B cell (primary cell): ENCODE data around the gene USF1. TPM values are rescaled to one million over a fixed set of nuclear protein-coding genes. Genes with fewer than 3 reads are reported as not detected.

Experiments
- ATAC-seq: fragments of 200-7000 bp; cut with Tn5 transposase; one replicate; pipeline ENCODE4 v1.10.0; 2021; ENCODE audit warnings: low read depth, mild to moderate bottlenecking, moderate number of reproducible peaks, moderate library complexity
- CTCF ChIA-PET: fragments of 350-600 bp; sonication (Branson Sonifier 250); formaldehyde crosslinking; loops from one replicate; lab custom pipeline; 2021; ENCODE audit warnings: antibody characterized with exemption, inconsistent platforms; lab: Charles Lee
- POLR2A ChIA-PET: fragments of 350-600 bp; sonication (Branson Sonifier 250); formaldehyde crosslinking; loops from one replicate; lab custom pipeline; 2021; ENCODE audit warnings: antibody characterized with exemption; lab: Charles Lee
- DNase-seq: peaks from one replicate; pipeline ENCODE4 v3.0.0; 2013
- H2AFZ ChIP-seq: 2 replicates; pipeline ENCODE4 v1.6.1; 2012; ENCODE audit warnings: mild to moderate bottlenecking, low read depth, low read length; ENCODE audit not compliant: insufficient read depth, poor library complexity, severe bottlenecking
- H3K27ac ChIP-seq, 2 donors: 1 replicate in 1 of 2; 2 replicates in 1 of 2; pipeline ENCODE4 v1.5.1; 2012 to 2013; ENCODE audit warnings: low read length in 2 of 2, mild to moderate bottlenecking in 2 of 2, moderate library complexity in 1 of 2
- H3K27me3 ChIP-seq, 4 experiments: fragments of 200-600 bp in 1 of 4; sonication (generic) in 1 of 4; replicated peaks in 1 of 4; 1 replicate in 2 of 4; 2 replicates in 2 of 4; pipeline versions ENCODE4 v1.6.1 to v1.7.0; 2013 to 2016; ENCODE audit warnings: low read length in 3 of 4, mild to moderate bottlenecking in 2 of 4, mixed read lengths in 1 of 4, moderate library complexity in 1 of 4; ENCODE audit not compliant: insufficient read depth in 4 of 4, control insufficient read depth in 3 of 4; ENCODE audit errors: control extremely low read depth in 1 of 4
- H3K36me3 ChIP-seq, 2 experiments: replicated peaks in 1 of 2; 1 replicate in 1 of 2; 2 replicates in 1 of 2; pipeline versions ENCODE4 v1.6.1 to v1.7.1; 2013; ENCODE audit warnings: low read length in 1 of 2; ENCODE audit not compliant: insufficient read depth in 2 of 2, control insufficient read depth in 1 of 2; ENCODE audit errors: control extremely low read depth in 1 of 2, extremely low read depth in 1 of 2
- H3K4me1 ChIP-seq, 2 donors: fragments of 200-600 bp in 1 of 2; sonication (generic) in 1 of 2; 1 replicate in 1 of 2; 2 replicates in 1 of 2; pipeline versions ENCODE4 v1.5.1 to v1.6.1; 2013 to 2017; ENCODE audit warnings: low read length in 2 of 2; ENCODE audit not compliant: control insufficient read depth in 2 of 2, insufficient read depth in 2 of 2
- H3K4me2 ChIP-seq: replicated peaks from 2 replicates; pipeline ENCODE3; 2012; ENCODE audit warnings: mild to moderate bottlenecking, low read depth, low read length; ENCODE audit not compliant: poor library complexity, severe bottlenecking
- H3K4me3 ChIP-seq, 5 experiments: fragments of 200-600 bp in 1 of 5; sonication (generic) in 1 of 5; 1 replicate in 3 of 5; 2 replicates in 2 of 5; pipeline versions ENCODE4 v1.5.1 to v1.7.0; 2011 to 2016; ENCODE audit warnings: low read length in 4 of 5, mild to moderate bottlenecking in 4 of 5, low read depth in 2 of 5, control low read depth in 1 of 5, moderate library complexity in 1 of 5; ENCODE audit not compliant: insufficient read depth in 1 of 5; ENCODE audit errors: control extremely low read depth in 1 of 5, extremely low read depth in 1 of 5
- H3K79me2 ChIP-seq: fragments of 200-600 bp; sonication (generic); one replicate; pipeline ENCODE4 v1.6.0; 2016; ENCODE audit warnings: low read length; ENCODE audit not compliant: control insufficient read depth, insufficient read depth
- H3K9ac ChIP-seq: fragments of 200-600 bp; sonication (generic); 2 replicates; pipeline ENCODE4 v1.6.1; 2017; ENCODE audit warnings: mild to moderate bottlenecking, low read length, moderate library complexity
- H3K9me3 ChIP-seq, 3 donors: one replicate each; pipeline versions ENCODE4 v1.6.1 to v1.7.1; 2013; ENCODE audit warnings: low read length in 2 of 3; ENCODE audit not compliant: control insufficient read depth in 2 of 3, insufficient read depth in 1 of 3; ENCODE audit errors: control extremely low read depth in 1 of 3
- H4K20me1 ChIP-seq: 2 replicates; pipeline ENCODE4 v1.6.0; 2012; ENCODE audit warnings: mild to moderate bottlenecking, low read length; ENCODE audit not compliant: insufficient read depth, control insufficient read depth, poor library complexity, severe bottlenecking
- H3K27ac Mint-ChIP-seq: one replicate; pipeline ENCODE4 v1.8.0; 2021; ENCODE audit warnings: mixed read lengths
- H3K27me3 Mint-ChIP-seq: one replicate; pipeline ENCODE4 v1.8.0; 2021; ENCODE audit warnings: mixed read lengths
- H3K4me1 Mint-ChIP-seq: one replicate; pipeline ENCODE4 v1.8.0; 2021; ENCODE audit warnings: mixed read lengths
- H3K4me3 Mint-ChIP-seq: one replicate; pipeline ENCODE4 v1.8.0; 2021; ENCODE audit warnings: mixed read lengths
- H3K9me3 Mint-ChIP-seq: one replicate; pipeline ENCODE4 v1.8.0; 2022; ENCODE audit warnings: mixed read lengths; ENCODE audit not compliant: insufficient read depth
- CTCF ChIP-seq: fragments of 200-600 bp; IDR thresholded peaks from one replicate; pipeline ENCODE4 v1.8.0; 2022; ENCODE audit warnings: antibody characterized with exemption, mild to moderate bottlenecking
- EZH2 ChIP-seq: IDR thresholded peaks from 2 replicates; pipeline ENCODE4 v1.6.1; 2012; ENCODE audit warnings: borderline replicate concordance, low read depth, mild to moderate bottlenecking, moderate library complexity, low read length; ENCODE audit not compliant: insufficient read depth, poor library complexity, severe bottlenecking
- WGBS: methylation state at CpG from one replicate; pipeline ENCODE4 v1.1.5; 2013; ENCODE audit warnings: missing lambda C conversion rate; ENCODE audit not compliant: insufficient coverage; 5-methylcytosine and 5-hydroxymethylcytosine counted together
- intact Hi-C: fragments of 100-400 bp; cut with micrococcal nuclease; formaldehyde crosslinking; loops from one replicate; pipeline ENCODE4 v1.10.0; 2022
- polyA plus RNA-seq: library from polyadenylated mRNA; depleted of rRNA; stranded (reverse); fragments of >200 nt; gene quantifications from 2 replicates; pipeline ENCODE4 v1.2.3, GENCODE V29; 2012
- total RNA-seq, 2 donors: library from RNA; stranded (reverse); fragments of 120-200 nt in 1 of 2; gene quantifications; 1 replicate in 1 of 2; 2 replicates in 1 of 2; pipeline versions ENCODE4 v1.2.3 to v1.2.4, GENCODE V29; 2013 to 2022

Gene USF1
- total and polyA plus RNA-seq, 2 donors (not counting 1 experiment from before 2014, with no cell fraction given), result 192 to 249 TPM

- Mint-ChIP-seq H3K4me3 (peak overlapping the region; percentile 99), H3K4me1 (peaks cover 61% of the 10 kb centered on the region), H3K27ac (peak overlapping the region; percentile 100), H3K27me3 (no peaks in the 10 kb centered on the region), H3K9me3 (no peaks in the 10 kb centered on the region)
- peaks cover 48% of the 10 kb centered on the region for H3K79me2 ChIP-seq
- TF ChIP-seq CTCF (no peak), EZH2 (no peak)
- H3K9me3 ChIP-seq, result no peaks in the 10 kb centered on the region
- no CpG with 5 or more reads among the region's 2 CpGs for WGBS
- peak overlapping the region; percentile 95 for H3K9ac ChIP-seq
- H3K4me1 ChIP-seq, result peaks cover 41 to 60% of the 10 kb centered on the region in 2 donors
- H3K4me2 ChIP-seq, result peak overlapping the region; percentile 92
- ChIA-PET CTCF (interaction anchor here (0.7 to 10.4 kb wide), 18 partner anchors 7 to 375 kb away, joined by 3 to 127 read pairs (median 6); partner anchors contain the start of genes ARHGAP30, DEDD, F11R and KLHDC9), POLR2A (interaction anchor here (0.6 to 5.1 kb wide), 10 partner anchors 8 to 119 kb away, joined by 3 to 108 read pairs (median 5); partner anchors contain the start of genes ARHGAP30, DEDD, F11R and PPOX)
- peak; percentile 86 for DNase-seq
- peak overlapping the region; percentile 70 for H2AFZ ChIP-seq
- intact Hi-C loops, result loop anchor here (1.0 to 10.0 kb wide), 5 partner anchors 8 to 1122 kb away; partner anchors contain the start of genes COPA, NCSTN, TAGLN2 and TSTD1
- H3K27me3 ChIP-seq, result no peaks in the 10 kb centered on the region
- no peaks in the 10 kb centered on the region for H4K20me1 ChIP-seq
- peak overlapping the region; percentile 67 to 100 (median 95) for H3K4me3 ChIP-seq
- peak; percentile 22 for ATAC-seq
- peak overlapping the region; percentile 99 for H3K27ac ChIP-seq
- H3K36me3 ChIP-seq, result peaks cover 4 to 62% of the 10 kb centered on the region in 2 experiments
Measured at GRCh38 chr1:161046605-161047228, 940 bp upstream of the USF1 start.
